OCI-LY1 (cell line): ENCODE results near the gene PCP4L1.

Experiments used
- H2AFZ ChIP-seq: fragments of 200-600 bp; sonication (generic), shearing (Covaris generic); 2 replicates; pipeline ENCODE4 v1.6.0; 2014; ENCODE audit warnings: antibody characterized with exemption, mild to moderate bottlenecking, low read length
- H3F3A ChIP-seq: fragments of 200-600 bp; sonication (generic), shearing (Covaris generic); 2 replicates; pipeline ENCODE4 v1.6.0; 2014; ENCODE audit warnings: mild to moderate bottlenecking, antibody characterized with exemption, low read length, moderate library complexity; ENCODE audit not compliant: insufficient read depth
- H3K27ac ChIP-seq: fragments of 200-600 bp; sonication (generic); 2 replicates; pipeline ENCODE4 v1.5.1; 2014; ENCODE audit warnings: low read length, mixed run types, mild to moderate bottlenecking, low read depth; ENCODE audit not compliant: poor library complexity, severe bottlenecking
- H3K27me3 ChIP-seq: fragments of 200-600 bp; sonication (generic); 2 replicates; pipeline ENCODE4 v1.6.0; 2014; ENCODE audit warnings: antibody characterized with exemption, mild to moderate bottlenecking, low read length, moderate library complexity; ENCODE audit not compliant: insufficient read depth
- H3K36me3 ChIP-seq: fragments of 200-600 bp; sonication (generic); 2 replicates; pipeline ENCODE4 v1.6.1; 2014; ENCODE audit warnings: mild to moderate bottlenecking, antibody characterized with exemption, low read length, moderate library complexity, mixed read lengths; ENCODE audit not compliant: insufficient read depth
- H3K4me1 ChIP-seq: fragments of 200-600 bp; sonication (generic); 2 replicates; pipeline ENCODE4 v1.5.1; 2014; ENCODE audit warnings: mild to moderate bottlenecking, low read length, moderate library complexity; ENCODE audit not compliant: insufficient read depth, severe bottlenecking
- H3K4me2 ChIP-seq: fragments of 200-600 bp; sonication (generic), shearing (Covaris generic); 2 replicates; pipeline ENCODE4 v1.6.1; 2014; ENCODE audit warnings: low read length
- H3K4me3 ChIP-seq: fragments of 200-600 bp; sonication (generic); 2 replicates; pipeline ENCODE4 v1.5.1; 2014; ENCODE audit warnings: low read length, low read depth, mild to moderate bottlenecking, mixed read lengths; ENCODE audit not compliant: poor library complexity, severe bottlenecking
- H3K79me2 ChIP-seq: fragments of 200-600 bp; shearing (Covaris generic); 2 replicates; pipeline ENCODE4 v1.6.1; 2016; ENCODE audit warnings: mixed run types, low read length, mixed read lengths; ENCODE audit not compliant: insufficient read depth
- H3K9ac ChIP-seq: fragments of 200-600 bp; sonication (generic), shearing (Covaris generic); 2 replicates; pipeline ENCODE4 v1.6.1; 2014; ENCODE audit warnings: mild to moderate bottlenecking, low read length, mixed read lengths
- H3K9me2 ChIP-seq: fragments of 200-600 bp; sonication (generic), shearing (Covaris generic); 2 replicates; pipeline ENCODE4 v1.6.1; 2014; ENCODE audit warnings: low read depth, mild to moderate bottlenecking, low read length, mixed read lengths
- H3K9me3 ChIP-seq: fragments of 200-600 bp; shearing (Covaris generic); 2 replicates; pipeline ENCODE4 v1.6.1; 2014; ENCODE audit warnings: low read length, mixed read lengths
- H4K20me1 ChIP-seq: fragments of 200-600 bp; sonication (generic), shearing (Covaris generic); 2 replicates; pipeline ENCODE4 v1.6.0; 2016; ENCODE audit warnings: mild to moderate bottlenecking, low read length; ENCODE audit not compliant: insufficient read depth
- EZH2 ChIP-seq: fragments of 200-600 bp; sonication (generic), shearing (Covaris generic); IDR thresholded peaks from 2 replicates; pipeline ENCODE4 v1.8.0; 2017; ENCODE audit warnings: borderline replicate concordance, mixed run types, mild to moderate bottlenecking, antibody characterized with exemption, low read length, moderate library complexity, mixed read lengths
- TF ChIP-seq, protein P1 (sequence below): fragments of 200-600 bp; sonication (generic), shearing (Covaris generic); IDR thresholded peaks from 2 replicates; pipeline ENCODE4 v1.5.1; 2017; ENCODE audit warnings: mild to moderate bottlenecking, antibody characterized with exemption, low read length, moderate library complexity, mixed read lengths

The PCP4L1 gene

DNA sequence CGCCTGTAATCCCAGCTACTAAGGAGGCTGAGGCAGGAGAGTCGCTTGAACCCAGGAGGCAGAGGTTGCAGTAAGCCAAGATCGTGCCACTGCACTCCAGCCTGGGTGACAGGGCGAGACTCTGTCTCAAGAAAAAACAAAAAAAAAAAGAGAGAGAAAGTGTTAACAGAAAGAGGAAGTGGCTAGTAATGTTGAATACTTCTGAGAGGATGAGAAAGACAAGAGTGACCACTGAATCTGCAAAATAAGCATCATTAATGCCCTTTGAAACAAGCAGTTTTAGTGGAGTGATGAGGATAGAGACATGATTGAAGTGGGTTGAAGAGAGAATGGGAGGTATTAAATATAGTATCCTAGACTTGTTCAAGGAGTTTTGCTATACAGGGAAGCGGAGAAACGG, 39.6 kb downstream of the PCP4L1 start:
- Histone ChIP-seq H3K4me3 (no peak overlapping the region), H3F3A (no peaks in the 10 kb centered on the region), H3K9ac (no peak overlapping the region), H3K9me3 (no peaks in the 10 kb centered on the region), H3K9me2 (no peaks in the 10 kb centered on the region), H4K20me1 (no peaks in the 10 kb centered on the region), H3K27ac (no peak overlapping the region), H3K4me1 (peaks cover 6% of the 10 kb centered on the region), H3K4me2 (no peak overlapping the region), H3K27me3 (no peaks in the 10 kb centered on the region), H2AFZ (no peak overlapping the region), H3K36me3 (no peaks in the 10 kb centered on the region), H3K79me2 (no peaks in the 10 kb centered on the region)
- TF ChIP-seq, protein P1, sequence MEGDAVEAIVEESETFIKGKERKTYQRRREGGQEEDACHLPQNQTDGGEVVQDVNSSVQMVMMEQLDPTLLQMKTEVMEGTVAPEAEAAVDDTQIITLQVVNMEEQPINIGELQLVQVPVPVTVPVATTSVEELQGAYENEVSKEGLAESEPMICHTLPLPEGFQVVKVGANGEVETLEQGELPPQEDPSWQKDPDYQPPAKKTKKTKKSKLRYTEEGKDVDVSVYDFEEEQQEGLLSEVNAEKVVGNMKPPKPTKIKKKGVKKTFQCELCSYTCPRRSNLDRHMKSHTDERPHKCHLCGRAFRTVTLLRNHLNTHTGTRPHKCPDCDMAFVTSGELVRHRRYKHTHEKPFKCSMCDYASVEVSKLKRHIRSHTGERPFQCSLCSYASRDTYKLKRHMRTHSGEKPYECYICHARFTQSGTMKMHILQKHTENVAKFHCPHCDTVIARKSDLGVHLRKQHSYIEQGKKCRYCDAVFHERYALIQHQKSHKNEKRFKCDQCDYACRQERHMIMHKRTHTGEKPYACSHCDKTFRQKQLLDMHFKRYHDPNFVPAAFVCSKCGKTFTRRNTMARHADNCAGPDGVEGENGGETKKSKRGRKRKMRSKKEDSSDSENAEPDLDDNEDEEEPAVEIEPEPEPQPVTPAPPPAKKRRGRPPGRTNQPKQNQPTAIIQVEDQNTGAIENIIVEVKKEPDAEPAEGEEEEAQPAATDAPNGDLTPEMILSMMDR = no peak
- no peak for TF ChIP-seq EZH2

DNA sequence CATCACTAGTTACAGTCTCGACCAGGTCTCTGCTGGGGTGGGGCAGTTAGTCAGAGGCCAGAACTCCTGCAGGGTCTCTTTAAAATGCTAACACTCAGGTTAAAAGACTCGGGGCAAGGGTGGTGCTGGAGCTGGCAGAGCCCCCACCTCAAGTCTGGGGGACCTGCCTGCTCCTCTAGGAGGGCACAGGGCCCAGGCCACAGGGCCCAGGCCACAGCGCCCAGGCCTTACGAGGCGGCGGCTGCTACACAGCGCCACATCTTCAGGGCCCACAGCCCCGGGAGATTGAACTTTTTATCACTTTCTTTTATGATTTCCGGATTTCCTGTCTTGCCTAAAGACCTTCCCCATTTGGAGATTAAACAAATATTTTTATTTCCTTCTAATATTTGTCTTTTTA, 40.8 kb downstream of the PCP4L1 start:
- H3K79me2 ChIP-seq = no peaks in the 10 kb centered on the region
- TF ChIP-seq EZH2 = no peak
- TF ChIP-seq, protein P1 = no peak
- H3K27me3 ChIP-seq = no peaks in the 10 kb centered on the region
- H3K9me2 ChIP-seq = no peaks in the 10 kb centered on the region
- peaks cover 13% of the 10 kb centered on the region for H3K4me1 ChIP-seq
- H4K20me1 ChIP-seq = no peaks in the 10 kb centered on the region
- H3K9ac ChIP-seq = no peak overlapping the region
- H3K36me3 ChIP-seq = peaks cover 10% of the 10 kb centered on the region; the same call in 1 of the 2 replicates
- H3K9me3 ChIP-seq = no peaks in the 10 kb centered on the region
- no peaks in the 10 kb centered on the region for H3F3A ChIP-seq
- no peak overlapping the region for H2AFZ ChIP-seq
- H3K4me2 ChIP-seq = no peak overlapping the region
- H3K4me3 ChIP-seq = no peak overlapping the region
- H3K27ac ChIP-seq = no peak overlapping the region

DNA sequence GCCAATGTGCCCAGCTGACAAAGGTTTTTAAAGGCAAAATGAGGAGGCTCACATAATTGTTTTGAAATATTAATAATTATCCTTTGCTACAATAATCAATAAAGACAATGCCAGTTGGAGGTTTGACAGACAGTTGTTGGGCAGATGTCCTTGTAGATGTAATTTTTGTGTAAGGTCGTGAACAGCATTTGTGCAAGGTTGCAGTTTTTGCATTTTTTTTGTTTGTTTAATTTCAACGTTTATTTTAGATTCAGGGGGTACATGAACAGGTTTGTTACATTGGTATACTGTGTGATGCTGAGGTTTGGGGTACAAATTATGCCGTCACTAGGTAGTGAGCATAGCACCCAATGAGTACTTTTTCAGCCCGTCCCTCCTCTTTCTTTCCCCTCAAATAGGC, 41.9 kb downstream of the PCP4L1 start:
- no peaks in the 10 kb centered on the region for H3K9me3 ChIP-seq
- no peak overlapping the region for H3K4me3 ChIP-seq
- no peak overlapping the region for H3K27ac ChIP-seq
- no peaks in the 10 kb centered on the region for H3K9me2 ChIP-seq
- peaks cover 24% of the 10 kb centered on the region for H3K4me1 ChIP-seq
- H3K79me2 ChIP-seq = no peaks in the 10 kb centered on the region; the same call in 1 of the 2 replicates
- no peaks in the 10 kb centered on the region for H3F3A ChIP-seq
- H2AFZ ChIP-seq = no peak overlapping the region
- TF ChIP-seq EZH2 = no peak
- TF ChIP-seq, protein P1 = no peak
- no peak overlapping the region for H3K4me2 ChIP-seq
- H4K20me1 ChIP-seq = no peaks in the 10 kb centered on the region
- peaks cover 11% of the 10 kb centered on the region; the same call in 1 of the 2 replicates for H3K36me3 ChIP-seq
- H3K27me3 ChIP-seq = no peaks in the 10 kb centered on the region
- H3K9ac ChIP-seq = no peak overlapping the region
